HCT116 (cell line): ENCODE measurements around the gene SUSD3. TPM values are rescaled to one million over a fixed set of nuclear protein-coding genes. Genes with fewer than 3 reads are reported as not detected.

Experiments
- ATAC-seq: fragments of 200-7000 bp; cut with Tn5 transposase; 2 replicates; pipeline ENCODE4 v1.9.1; 2020; ENCODE audit warnings: mild to moderate bottlenecking, moderate library complexity
- BruUV-seq: library from RNA; stranded (reverse); fragments of 400-500 nt; replicated peaks from 2 replicates; lab custom pipeline; 2021; lab: Mats Ljungman, UMichigan
- CTCF ChIA-PET: fragments of 300-600 bp; sonication (Branson Sonifier 250); formaldehyde crosslinking; loops from one replicate; lab custom pipeline; 2021; ENCODE audit warnings: antibody characterized with exemption; lab: Charles Lee
- POLR2A ChIA-PET: fragments of 300-600, 350-600 bp; sonication (Branson Sonifier 250); formaldehyde crosslinking; loops from one replicate; lab custom pipeline; 2021; ENCODE audit warnings: antibody characterized with exemption; lab: Charles Lee
- RAD21 ChIA-PET, 2 experiments: fragments of 300-600 bp; sonication (Branson Sonifier 250); formaldehyde crosslinking; loops; one replicate each; lab custom pipeline; 2023; ENCODE audit warnings: low total read pairs in 2 of 2; ENCODE audit not compliant: uncharacterized antibody in 2 of 2, unreplicated experiment in 2 of 2, low non-redundant PET in 1 of 2; lab: Charles Lee
- DNase-seq: peaks from one replicate; pipeline ENCODE4 v3.0.0-alpha.2; 2010; ENCODE audit warnings: low read depth, low spot score
- H2AFZ ChIP-seq: fragments of 200-600 bp; shearing (Covaris generic), sonication (generic); 2 replicates; pipeline ENCODE4 v1.6.1; 2017; ENCODE audit warnings: low read depth, mixed run types, mixed read lengths, antibody characterized with exemption, low read length; ENCODE audit not compliant: poor library complexity, severe bottlenecking
- H3K27ac ChIP-seq: 2 replicates; pipeline ENCODE4 v1.5.1; 2012; ENCODE audit warnings: low read depth, low read length
- H3K27me3 ChIP-seq: fragments of 200-600 bp; sonication (generic); 2 replicates; pipeline ENCODE4 v1.6.1; 2016; ENCODE audit warnings: mixed run types, low read length, mixed read lengths; ENCODE audit not compliant: insufficient read depth
- H3K36me3 ChIP-seq, 2 experiments: fragments of 200-500 bp in 1 of 2; fragments of 200-600 bp in 1 of 2; sonication (Bioruptor generic) in 1 of 2; sonication (generic) in 1 of 2; 2 replicates each; pipeline versions ENCODE4 v1.5.1 to v1.6.1; 2014 to 2016; ENCODE audit warnings: low read length in 2 of 2, inconsistent platforms in 1 of 2, mixed read lengths in 1 of 2, mixed run types in 1 of 2; ENCODE audit not compliant: insufficient read depth in 2 of 2, control insufficient read depth in 1 of 2
- H3K4me1 ChIP-seq, 2 experiments: fragments of 200-600 bp in 1 of 2; sonication (generic) in 1 of 2; 2 replicates each; pipeline versions ENCODE4 v1.5.1 to v1.6.1; 2012 to 2017; ENCODE audit warnings: low read length in 2 of 2, inconsistent platforms in 1 of 2, mild to moderate bottlenecking in 1 of 2, mixed read lengths in 1 of 2, mixed run types in 1 of 2, moderate library complexity in 1 of 2; ENCODE audit not compliant: insufficient read depth in 2 of 2, control insufficient read depth in 1 of 2
- H3K4me2 ChIP-seq: fragments of 200-600 bp; sonication (generic); 2 replicates; pipeline ENCODE4 v1.6.1; 2017; ENCODE audit warnings: mixed run types, low read length, mixed read lengths
- H3K4me3 ChIP-seq, 2 experiments: fragments of 200-600 bp in 1 of 2; sonication (generic) in 1 of 2; replicated peaks in 1 of 2; 2 replicates each; pipeline ENCODE4 v1.5.1; 2011 to 2016; ENCODE audit warnings: low read length in 2 of 2, control low read depth in 1 of 2, low read depth in 1 of 2, mild to moderate bottlenecking in 1 of 2, mixed read lengths in 1 of 2, mixed run types in 1 of 2
- H3K79me2 ChIP-seq: fragments of 200-600 bp; sonication (generic); 2 replicates; pipeline ENCODE4 v1.6.1; 2017; ENCODE audit warnings: mild to moderate bottlenecking, mixed run types, low read length, moderate library complexity, mixed read lengths; ENCODE audit not compliant: insufficient read depth
- H3K9ac ChIP-seq: fragments of 200-600 bp; sonication (generic); 2 replicates; pipeline ENCODE4 v1.6.1; 2016; ENCODE audit warnings: low read length, mixed read lengths
- H3K9me2 ChIP-seq: fragments of 200-600 bp; sonication (generic), shearing (Covaris generic); 2 replicates; pipeline ENCODE4 v1.6.1; 2017; ENCODE audit warnings: mixed run types, mild to moderate bottlenecking, moderate library complexity; ENCODE audit not compliant: insufficient read depth
- H3K9me3 ChIP-seq, 2 experiments: fragments of 200-500 bp in 1 of 2; fragments of 200-600 bp in 1 of 2; sonication (Bioruptor generic) in 1 of 2; sonication (generic) in 1 of 2; 2 replicates each; pipeline ENCODE4 v1.6.1; 2014 to 2017; ENCODE audit warnings: low read length in 2 of 2, mixed read lengths in 2 of 2, inconsistent platforms in 1 of 2, low read depth in 1 of 2, mild to moderate bottlenecking in 1 of 2, mixed run types in 1 of 2, moderate library complexity in 1 of 2; ENCODE audit not compliant: control insufficient read depth in 1 of 2, insufficient read depth in 1 of 2
- H4K20me1 ChIP-seq: fragments of 200-600 bp; sonication (generic), shearing (Covaris generic); 2 replicates; pipeline ENCODE4 v1.6.1; 2017; ENCODE audit warnings: mixed run types, mild to moderate bottlenecking, moderate library complexity; ENCODE audit not compliant: insufficient read depth
- ATF3 ChIP-seq: IDR thresholded peaks from 2 replicates; pipeline ENCODE4 v1.6.1; 2012
- CBX3 ChIP-seq: IDR thresholded peaks from 2 replicates; pipeline ENCODE4 v1.6.1; 2012; ENCODE audit warnings: low read depth
- CEBPB ChIP-seq: IDR thresholded peaks from 2 replicates; pipeline ENCODE4 v1.6.1; 2012; ENCODE audit warnings: low read depth
- CTCF ChIP-seq, 3 experiments: fragments of 200-600 bp in 1 of 3; sonication (generic) in 1 of 3; IDR thresholded peaks in 2 of 3; conservative IDR thresholded peaks in 1 of 3; 2 replicates each; pipeline ENCODE4 v1.5.1; 2012 to 2017; ENCODE audit warnings: low read depth in 2 of 3, low read length in 2 of 3, antibody characterized with exemption in 1 of 3, borderline replicate concordance in 1 of 3, control low read depth in 1 of 3, mild to moderate bottlenecking in 1 of 3, mixed read lengths in 1 of 3, mixed run types in 1 of 3, moderate library complexity in 1 of 3; ENCODE audit not compliant: insufficient read depth in 1 of 3
- ELF1 ChIP-seq: IDR thresholded peaks from 2 replicates; pipeline ENCODE4 v1.6.1; 2012; ENCODE audit warnings: low read depth, borderline replicate concordance
- EZH2 ChIP-seq: fragments of 200-600 bp; sonication (generic); IDR thresholded peaks from 2 replicates; pipeline ENCODE4 v1.6.1; 2017; ENCODE audit warnings: antibody characterized with exemption, mixed run types
- JUND ChIP-seq: IDR thresholded peaks from 2 replicates; pipeline ENCODE4 v1.6.1; 2012
- POLR2A ChIP-seq: IDR thresholded peaks from 2 replicates; pipeline ENCODE4 v1.7.0; 2011; ENCODE audit warnings: borderline replicate concordance; ENCODE audit not compliant: insufficient read depth, insufficient read length; ENCODE audit errors: extremely low read depth
- POLR2AphosphoS5 ChIP-seq: IDR thresholded peaks from 2 replicates; pipeline ENCODE4 v1.6.1; 2011; ENCODE audit warnings: mild to moderate bottlenecking, low read depth, low read length, moderate library complexity
- SIN3A ChIP-seq: IDR thresholded peaks from 2 replicates; pipeline ENCODE4 v1.6.1; 2012; ENCODE audit warnings: low read depth
- SP1 ChIP-seq: IDR thresholded peaks from 2 replicates; pipeline ENCODE4 v1.6.1; 2012; ENCODE audit warnings: low read depth
- TCF7L2 ChIP-seq: IDR thresholded peaks from 2 replicates; pipeline ENCODE4 v1.7.0; 2011; ENCODE audit warnings: borderline replicate concordance, inconsistent platforms; ENCODE audit not compliant: insufficient read depth, insufficient read length; ENCODE audit errors: extremely low read depth
- YY1 ChIP-seq: IDR thresholded peaks from 2 replicates; pipeline ENCODE4 v1.6.1; 2011; ENCODE audit warnings: low read length, low read depth, moderate library complexity, mild to moderate bottlenecking; ENCODE audit not compliant: insufficient replicate concordance; ENCODE audit errors: extremely low read depth
- ZFX ChIP-seq: fragments of 450-650 bp; IDR thresholded peaks from 2 replicates; pipeline ENCODE4 v1.6.1; 2017
- intact Hi-C: fragments of 100-400 bp; cut with micrococcal nuclease; formaldehyde crosslinking; loops from 2 replicates; pipeline ENCODE4 v1.10.0; 2022
- total RNA-seq: library from RNA; stranded (reverse); gene quantifications from one replicate; pipeline ENCODE4 v1.2.1, GENCODE V29; 2021; ENCODE audit not compliant: unreplicated experiment

Gene SUSD3
- total RNA-seq, 1 experiment from 2014 or later: 11.3 TPM

GRCh38 chr9:93028448-93029006, 30.0 kb upstream of the SUSD3 start:
- H3K4me2 ChIP-seq: no peak overlapping the region
- H3K4me1 ChIP-seq: no peaks in the 10 kb centered on the region
- no peak for TF ChIP-seq JUND
- no peak for TF ChIP-seq CTCF (IDR thresholded peaks at IDR 0.05 in 2 of 3, conservative IDR thresholded peaks at IDR 0.05 in 1 of 3; ENCODE audit: borderline replicate concordance in 1 of 3, insufficient read depth in 1 of 3, low read depth in 2 of 3, low read length in 2 of 3)
- TF ChIP-seq SP1: no peak
- TF ChIP-seq SIN3A: no peak
- no peak for TF ChIP-seq TCF7L2
- no peak for TF ChIP-seq CEBPB
- no peak for TF ChIP-seq POLR2AphosphoS5
- TF ChIP-seq CBX3: no peak
- TF ChIP-seq ELF1: no peak
- no peak for TF ChIP-seq ATF3
- TF ChIP-seq YY1: no peak
- no peak for TF ChIP-seq EZH2
- TF ChIP-seq POLR2A: no peak
- no peak for TF ChIP-seq ZFX
- no peaks in the 10 kb centered on the region for H4K20me1 ChIP-seq
- intact Hi-C loops: no loop called here
- RAD21 ChIA-PET: no interaction called here
- H2AFZ ChIP-seq: no peak overlapping the region
- ATAC-seq: peak; percentile 9; the same call in 1 of the 2 replicates
- H3K36me3 ChIP-seq: no peaks in the 10 kb centered on the region
- CTCF ChIA-PET: no interaction called here
- no peaks in the 10 kb centered on the region for H3K9me2 ChIP-seq
- no peaks in the 10 kb centered on the region for H3K27me3 ChIP-seq
- H3K9me3 ChIP-seq: no peaks in the 10 kb centered on the region
- no TSS peak for BruUV-seq
- POLR2A ChIA-PET: no interaction called here
- no peak overlapping the region for H3K27ac ChIP-seq
- no peaks in the 10 kb centered on the region for H3K79me2 ChIP-seq
- DNase-seq: no peak
- no peak overlapping the region for H3K4me3 ChIP-seq
- H3K9ac ChIP-seq: no peak overlapping the region
